Spleen (tissue), 11 donors: Measurements from ENCODE around the gene EFNA5. TPM values are rescaled to one million over a fixed set of nuclear protein-coding genes. Genes with fewer than 3 reads are reported as not detected.

ENCODE experiments used
- DNase-seq: peaks from one replicate; pipeline ENCODE4 v3.0.0-alpha.2; 2020
- H3K27ac ChIP-seq, 8 donors: fragments of 200-600 bp; sonication (generic) in 7 of 8; 1 replicate in 4 of 8; 2 replicates in 4 of 8; pipeline versions ENCODE4 v1.5.0 to v1.8.0; 2016 to 2021; ENCODE audit warnings: inconsistent platforms in 4 of 8, mild to moderate bottlenecking in 4 of 8, moderate library complexity in 1 of 8
- H3K27me3 ChIP-seq, 7 donors: fragments of 200-600 bp; sonication (generic) in 6 of 7; replicated peaks in 1 of 7; 1 replicate in 4 of 7; 2 replicates in 3 of 7; pipeline versions ENCODE4 v1.5.0 to v1.8.0; 2016 to 2021; ENCODE audit warnings: inconsistent platforms in 3 of 7, mild to moderate bottlenecking in 1 of 7
- H3K36me3 ChIP-seq, 6 donors: fragments of 200-600 bp; sonication (generic) in 5 of 6; 1 replicate in 4 of 6; 2 replicates in 2 of 6; pipeline versions ENCODE4 v1.5.0 to v1.8.0; 2016 to 2021; ENCODE audit warnings: inconsistent platforms in 2 of 6
- H3K4me1 ChIP-seq, 6 donors: fragments of 200-600 bp; sonication (generic) in 5 of 6; 1 replicate in 3 of 6; 2 replicates in 3 of 6; pipeline versions ENCODE4 v1.5.0 to v1.8.0; 2016 to 2021; ENCODE audit warnings: inconsistent platforms in 3 of 6
- H3K4me3 ChIP-seq, 8 donors: fragments of 200-600 bp; sonication (generic) in 7 of 8; 1 replicate in 4 of 8; 2 replicates in 4 of 8; pipeline versions ENCODE4 v1.5.0 to v1.8.0; 2016 to 2021; ENCODE audit warnings: inconsistent platforms in 4 of 8, mild to moderate bottlenecking in 4 of 8, moderate library complexity in 2 of 8
- H3K9me3 ChIP-seq, 8 donors: fragments of 200-600 bp; sonication (generic) in 7 of 8; 1 replicate in 4 of 8; 2 replicates in 4 of 8; pipeline versions ENCODE4 v1.5.0 to v1.8.0; 2016 to 2021; ENCODE audit warnings: inconsistent platforms in 4 of 8
- POLR2A ChIP-seq, 3 donors: fragments of 450-650 bp; IDR thresholded peaks; one replicate each; pipeline ENCODE4 v1.5.1; 2017; ENCODE audit warnings: antibody characterized with exemption in 3 of 3, mild to moderate bottlenecking in 1 of 3
- POLR2AphosphoS5 ChIP-seq, 3 donors: sonication (generic); formaldehyde crosslinking; IDR thresholded peaks; one replicate each; pipeline ENCODE4 v1.5.1; 2017; ENCODE audit warnings: antibody characterized with exemption in 3 of 3
- WGBS, 5 donors: extraction: QIAGEN DNeasy Blood & Tissue Kit in 3 of 5; methylation state at CpG; one replicate each; pipeline versions ENCODE4 v1.1.5 to v1.1.7; 2013 to 2018; 5-methylcytosine and 5-hydroxymethylcytosine counted together
- intact Hi-C: fragments of 100-400 bp; cut with DNase I; formaldehyde crosslinking; loops from one replicate; pipeline ENCODE4 v1.15.0; 2023; ENCODE audit warnings: low total_unique reads
- polyA plus RNA-seq, 3 donors: library from polyadenylated mRNA; stranded (reverse); fragments of 200-250 nt; gene quantifications; one replicate each; pipeline ENCODE4 v1.2.1, GENCODE V29; 2013
- total RNA-seq, 7 donors: library from RNA; depleted of rRNA in 3 of 7; stranded (reverse); fragments of >200 nt in 3 of 7; fragmentation: NEBNext Ultra II Directional in 4 of 7; extraction: Animal tissue kit (Norgen Biotek cat#: 25700) in 4 of 7; gene quantifications; one replicate each; pipeline versions ENCODE4 v1.1.0 to v1.2.1, GENCODE V29; 2016 to 2021
- TF ChIP-seq, protein P1 (sequence below), 11 experiments: fragments of 200-600 bp in 7 of 11; fragments of 450-650 bp in 4 of 11; sonication (generic) in 4 of 11; IDR thresholded peaks in 8 of 11; conservative IDR thresholded peaks in 3 of 11; 1 replicate in 7 of 11; 2 replicates in 4 of 11; pipeline versions ENCODE4 v1.4.0 to v1.8.0; 2016 to 2021; ENCODE audit warnings: antibody characterized with exemption in 11 of 11, inconsistent platforms in 4 of 11, mild to moderate bottlenecking in 1 of 11
- donor health status: healthy with polysubstance abuse.
- donor health status: DM: no; HTN: no; CAD: no; lungs with moderate emphysema.
- donor health status: DM: no; HTN: no; CAD: no.
- donor health status: Bipolar disorder and iron deficiency.
- donor health status: healthy.
- donor health status: DM: no; HTN: no; CAD: no.
- donor health status: DM: yes; HTN: yes; CAD: no.

The EFNA5 gene
- total and polyA plus RNA-seq, 10 donors = 0.33 to 29.0 (median 12.2) TPM

DNA sequence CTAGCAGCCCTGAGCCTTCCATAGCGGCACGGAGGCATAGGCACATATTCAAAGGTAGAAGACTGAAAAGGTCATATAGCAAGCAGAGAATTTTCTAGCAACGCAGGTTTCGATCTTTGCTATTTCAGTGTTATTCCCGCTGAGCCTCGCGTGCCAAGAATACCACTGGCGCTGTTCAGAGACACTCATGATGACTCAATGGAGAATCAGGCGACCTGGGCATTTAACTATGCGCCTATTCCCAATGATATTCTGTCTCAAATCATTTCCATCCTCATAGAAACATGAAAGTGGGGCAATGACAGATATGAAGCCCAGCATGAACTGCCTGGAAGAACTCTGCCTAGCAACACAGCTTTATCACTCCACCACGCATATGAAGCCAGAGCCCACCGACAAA, 59.9 kb downstream of the EFNA5 start:
- Histone ChIP-seq H3K4me1 (no peaks in the 10 kb centered on the region), H3K27me3 (no peaks in the 10 kb centered on the region), H3K36me3 (no peaks in the 10 kb centered on the region), H3K9me3 (no peaks in the 10 kb centered on the region), H3K27ac (no peak overlapping the region), H3K4me3 (no peak overlapping the region)
- DNase-seq = no peak
- TF ChIP-seq, protein P1, sequence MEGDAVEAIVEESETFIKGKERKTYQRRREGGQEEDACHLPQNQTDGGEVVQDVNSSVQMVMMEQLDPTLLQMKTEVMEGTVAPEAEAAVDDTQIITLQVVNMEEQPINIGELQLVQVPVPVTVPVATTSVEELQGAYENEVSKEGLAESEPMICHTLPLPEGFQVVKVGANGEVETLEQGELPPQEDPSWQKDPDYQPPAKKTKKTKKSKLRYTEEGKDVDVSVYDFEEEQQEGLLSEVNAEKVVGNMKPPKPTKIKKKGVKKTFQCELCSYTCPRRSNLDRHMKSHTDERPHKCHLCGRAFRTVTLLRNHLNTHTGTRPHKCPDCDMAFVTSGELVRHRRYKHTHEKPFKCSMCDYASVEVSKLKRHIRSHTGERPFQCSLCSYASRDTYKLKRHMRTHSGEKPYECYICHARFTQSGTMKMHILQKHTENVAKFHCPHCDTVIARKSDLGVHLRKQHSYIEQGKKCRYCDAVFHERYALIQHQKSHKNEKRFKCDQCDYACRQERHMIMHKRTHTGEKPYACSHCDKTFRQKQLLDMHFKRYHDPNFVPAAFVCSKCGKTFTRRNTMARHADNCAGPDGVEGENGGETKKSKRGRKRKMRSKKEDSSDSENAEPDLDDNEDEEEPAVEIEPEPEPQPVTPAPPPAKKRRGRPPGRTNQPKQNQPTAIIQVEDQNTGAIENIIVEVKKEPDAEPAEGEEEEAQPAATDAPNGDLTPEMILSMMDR (IDR thresholded peaks at IDR 0.05 in 8 of 11, conservative IDR thresholded peaks at IDR 0.05 in 3 of 11) = no peak
- TF ChIP-seq POLR2AphosphoS5 (IDR thresholded peaks at IDR 0.05) (no peak), POLR2A (IDR thresholded peaks at IDR 0.05) (no peak)
- intact Hi-C loops = no loop called here
- WGBS, 5 donors = 91 to 98% (median 94%) methylated on average over 12 of the region's 12 CpGs

DNA sequence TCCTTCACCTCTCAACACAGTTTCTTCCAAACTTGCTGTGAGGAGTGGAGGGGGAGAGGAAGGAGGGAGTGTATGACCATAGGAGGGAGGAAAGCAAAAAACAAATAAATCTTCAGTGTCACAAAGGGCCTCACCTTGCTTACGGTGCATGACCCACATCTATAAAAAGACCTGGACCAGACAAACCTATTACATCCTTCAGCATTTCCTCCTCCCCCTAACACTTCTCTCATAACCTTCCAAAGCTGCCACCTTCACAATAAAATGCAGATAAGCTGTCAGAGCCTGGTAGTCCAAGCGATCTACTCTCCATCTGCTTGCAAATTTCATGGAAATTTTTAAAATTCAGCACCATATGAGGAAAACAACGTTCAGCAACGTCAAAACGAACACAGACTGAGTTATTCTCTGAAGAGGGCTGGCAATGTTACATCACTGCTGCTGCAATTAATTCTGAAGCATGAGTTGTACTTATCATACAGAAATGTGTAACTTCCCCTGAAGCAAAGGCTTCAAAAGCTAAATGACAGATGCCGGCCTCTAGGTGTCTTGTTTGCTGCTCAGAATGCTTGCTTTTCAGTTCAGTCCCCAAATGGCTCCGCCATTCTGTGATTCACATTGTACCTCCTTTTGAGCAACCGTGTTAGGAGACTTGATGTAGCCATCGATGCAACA, 62.9 kb downstream of the EFNA5 start:
- TF ChIP-seq, protein P1 (IDR thresholded peaks at IDR 0.05 in 8 of 11, conservative IDR thresholded peaks at IDR 0.05 in 3 of 11) = no peak
- TF ChIP-seq POLR2AphosphoS5 (IDR thresholded peaks at IDR 0.05) = no peak
- TF ChIP-seq POLR2A (IDR thresholded peaks at IDR 0.05) = no peak
- H3K27me3 ChIP-seq = no peaks in the 10 kb centered on the region
- no peak overlapping the region for H3K4me3 ChIP-seq
- intact Hi-C loops = no loop called here
- no peak for DNase-seq
- no peaks in the 10 kb centered on the region for H3K36me3 ChIP-seq
- H3K9me3 ChIP-seq = no peaks in the 10 kb centered on the region
- no peaks in the 10 kb centered on the region for H3K4me1 ChIP-seq
- 63 to 80% (median 67%) methylated on average over 9 of the region's 9 CpGs for WGBS, 5 donors
- H3K27ac ChIP-seq = no peak overlapping the region

DNA sequence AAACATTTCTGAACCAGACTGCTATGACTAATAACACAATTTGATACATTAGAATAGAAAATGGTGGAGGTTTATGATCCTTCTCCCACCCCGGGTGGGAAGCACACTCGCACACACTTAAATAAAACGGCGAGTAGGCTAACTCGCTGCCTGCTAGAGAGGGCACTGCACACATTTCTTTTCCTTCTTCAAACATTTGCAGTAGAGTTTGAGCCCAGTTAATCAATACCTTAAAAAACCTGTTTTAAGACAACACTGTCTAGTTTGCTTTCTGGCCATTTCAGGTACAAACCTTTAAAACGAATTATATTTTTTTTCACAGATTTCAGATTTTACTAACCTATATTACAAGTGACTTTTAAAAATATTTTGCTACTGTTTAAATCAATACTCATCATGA, 63.5 kb downstream of the EFNA5 start:
- H3K4me3 ChIP-seq = no peak overlapping the region
- H3K27ac ChIP-seq = no peak overlapping the region
- H3K36me3 ChIP-seq = no peaks in the 10 kb centered on the region
- WGBS, 5 donors = 89 to 96% (median 92%) methylated on average over 6 of the region's 6 CpGs
- intact Hi-C loops = no loop called here
- TF ChIP-seq POLR2AphosphoS5 (IDR thresholded peaks at IDR 0.05) (no peak), POLR2A (IDR thresholded peaks at IDR 0.05) (no peak)
- TF ChIP-seq, protein P1 (IDR thresholded peaks at IDR 0.05 in 8 of 11, conservative IDR thresholded peaks at IDR 0.05 in 3 of 11) = no peak
- no peak for DNase-seq
- H3K4me1 ChIP-seq = no peaks in the 10 kb centered on the region
- H3K9me3 ChIP-seq = no peaks in the 10 kb centered on the region
- H3K27me3 ChIP-seq = no peaks in the 10 kb centered on the region

DNA sequence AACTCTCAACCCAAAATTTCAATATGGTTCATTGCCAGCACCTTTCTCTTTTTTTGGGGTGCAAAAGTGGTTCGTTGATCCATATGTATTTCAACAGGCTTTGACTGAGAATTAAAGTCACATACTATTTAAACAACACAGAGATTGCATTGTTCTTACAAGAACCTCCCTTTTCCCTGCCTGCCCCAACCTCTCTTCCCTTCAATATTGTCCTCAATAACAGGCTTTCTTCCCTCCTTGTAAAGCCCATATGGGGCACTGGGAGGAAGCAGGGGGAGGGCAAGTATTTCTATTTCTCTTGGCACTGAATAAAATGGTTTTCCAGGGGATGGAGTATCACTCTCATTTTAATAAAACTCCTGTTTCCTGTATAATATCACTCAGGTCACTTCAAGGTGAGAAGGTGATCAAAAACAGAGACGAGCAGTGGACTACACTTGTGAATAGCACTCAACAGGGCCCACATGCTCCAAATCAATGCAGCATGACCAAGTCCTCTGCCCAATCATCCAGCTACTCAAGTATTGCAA, 65.1 kb downstream of the EFNA5 start:
- Histone ChIP-seq H3K4me1 (no peaks in the 10 kb centered on the region), H3K27me3 (no peaks in the 10 kb centered on the region), H3K9me3 (no peaks in the 10 kb centered on the region), H3K27ac (no peak overlapping the region), H3K36me3 (no peaks in the 10 kb centered on the region), H3K4me3 (no peak overlapping the region)
- no peak for DNase-seq
- 54 to 77% (median 64%) methylated on average over 2 of the region's 2 CpGs for WGBS, 5 donors
- intact Hi-C loops = no loop called here
- TF ChIP-seq POLR2AphosphoS5 (IDR thresholded peaks at IDR 0.05) = no peak
- TF ChIP-seq, protein P1 (IDR thresholded peaks at IDR 0.05 in 8 of 11, conservative IDR thresholded peaks at IDR 0.05 in 3 of 11) = no peak
- TF ChIP-seq POLR2A (IDR thresholded peaks at IDR 0.05) = no peak
